ENCODE data around the gene MSANTD2. TPM values are rescaled to one million over a fixed set of nuclear protein-coding genes. Genes with fewer than 3 reads are reported as not detected.

The MSANTD2 gene
- total and polyA plus RNA-seq, 2 of the 4 experiments (the other 2 are of a cell fraction), result 5.0 to 6.0 TPM

- no peak overlapping the region for H2BK120ac ChIP-seq (ENCODE audit: low read depth, low read length)
- no peak overlapping the region for H3K4me2 ChIP-seq (ENCODE audit: low read depth, low read length)
- H4K5ac ChIP-seq (ENCODE audit: low read depth, low read length), result no peak overlapping the region
- H3K9ac ChIP-seq (ENCODE audit: low read depth, low read length), result no peak overlapping the region
- H2AFZ ChIP-seq (replicated peaks; ENCODE audit: low read length, poor library complexity), result no peak overlapping the region
- BruUV-seq (replicated peaks), result no TSS peak
- POLR2A ChIA-PET (ENCODE audit: unreplicated experiment), result no interaction called here
- H4K91ac ChIP-seq (ENCODE audit: insufficient read depth, low read depth, low read length), result no peak overlapping the region
- CTCF ChIA-PET, result interaction anchor here (0.5 to 0.6 kb wide), 2 partner anchors 20 to 71 kb away, joined by 3 to 4 read pairs; no protein-coding TSS in a partner anchor
- H2AK9ac ChIP-seq (replicated peaks; ENCODE audit: low read depth, low read length, poor library complexity), result no peak overlapping the region
- no peak overlapping the region for H4K8ac ChIP-seq (ENCODE audit: low read depth in 2 of 2, low read length in 2 of 2)
- no peaks in the 10 kb centered on the region for H3K9me1 ChIP-seq (ENCODE audit: insufficient read depth, low read length)
- H3K36me3 ChIP-seq (ENCODE audit: control insufficient read depth, insufficient read depth, low read length), result no peaks in the 10 kb centered on the region
- no peaks in the 10 kb centered on the region for H3K4me1 ChIP-seq (ENCODE audit: control insufficient read depth, insufficient read depth, low read length)
- intact Hi-C loops (cut with micrococcal nuclease) (loop anchor here (2.0 kb wide), 1 partner anchor 76 kb away; no protein-coding TSS in a partner anchor), dilution Hi-C loops (cut with HindIII; ENCODE audit: low sequenced_read_pairs, unreplicated experiment) (no loop called here), in situ Hi-C loops (cut with MboI; ENCODE audit: low sequenced_read_pairs) (loop anchor here (10.0 kb wide), 2 partner anchors 70 to 190 kb away; partner anchors contain the start of gene ESAM)
- H3K23ac ChIP-seq (ENCODE audit: low read depth, low read length), result no peak overlapping the region
- no peak overlapping the region for H2BK15ac ChIP-seq (ENCODE audit: low read depth, low read length)
- H3K27ac ChIP-seq (ENCODE audit: insufficient read depth, low read length), result no peak overlapping the region
- no peaks in the 10 kb centered on the region for H3K9me3 ChIP-seq (ENCODE audit: control insufficient read depth, insufficient read depth, low read length)
- ATAC-seq (ENCODE audit: low read depth) (no peak), DNase-seq (no peak)
- H2BK5ac ChIP-seq (ENCODE audit: low read depth, low read length, poor library complexity, severe bottlenecking), result no peak overlapping the region
- no peaks in the 10 kb centered on the region for H4K20me1 ChIP-seq (ENCODE audit: insufficient read depth, low read length)
- H3K14ac ChIP-seq (replicated peaks; ENCODE audit: low read depth, low read length), result no peak overlapping the region
- peaks cover 39% of the 10 kb centered on the region for H3K27me3 ChIP-seq (ENCODE audit: control insufficient read depth, insufficient read depth, low read length)
- TF ChIP-seq NFE2L2 (IDR thresholded peaks at IDR 0.05; ENCODE audit: low read depth, low read length) (no peak), MAZ (IDR thresholded peaks at IDR 0.05; ENCODE audit: borderline replicate concordance, low read depth, low read length) (no peak)
- TF ChIP-seq, protein P1, sequence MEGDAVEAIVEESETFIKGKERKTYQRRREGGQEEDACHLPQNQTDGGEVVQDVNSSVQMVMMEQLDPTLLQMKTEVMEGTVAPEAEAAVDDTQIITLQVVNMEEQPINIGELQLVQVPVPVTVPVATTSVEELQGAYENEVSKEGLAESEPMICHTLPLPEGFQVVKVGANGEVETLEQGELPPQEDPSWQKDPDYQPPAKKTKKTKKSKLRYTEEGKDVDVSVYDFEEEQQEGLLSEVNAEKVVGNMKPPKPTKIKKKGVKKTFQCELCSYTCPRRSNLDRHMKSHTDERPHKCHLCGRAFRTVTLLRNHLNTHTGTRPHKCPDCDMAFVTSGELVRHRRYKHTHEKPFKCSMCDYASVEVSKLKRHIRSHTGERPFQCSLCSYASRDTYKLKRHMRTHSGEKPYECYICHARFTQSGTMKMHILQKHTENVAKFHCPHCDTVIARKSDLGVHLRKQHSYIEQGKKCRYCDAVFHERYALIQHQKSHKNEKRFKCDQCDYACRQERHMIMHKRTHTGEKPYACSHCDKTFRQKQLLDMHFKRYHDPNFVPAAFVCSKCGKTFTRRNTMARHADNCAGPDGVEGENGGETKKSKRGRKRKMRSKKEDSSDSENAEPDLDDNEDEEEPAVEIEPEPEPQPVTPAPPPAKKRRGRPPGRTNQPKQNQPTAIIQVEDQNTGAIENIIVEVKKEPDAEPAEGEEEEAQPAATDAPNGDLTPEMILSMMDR (conservative IDR thresholded peaks at IDR 0.05; ENCODE audit: low read depth, low read length), result no peak
- H2AK5ac ChIP-seq (ENCODE audit: low read depth, low read length), result no peak overlapping the region
- H3K18ac ChIP-seq (ENCODE audit: low read depth, low read length), result no peak overlapping the region
- no peaks in the 10 kb centered on the region for H3K79me1 ChIP-seq (ENCODE audit: low read depth in 1 of 2, low read length in 2 of 2)
- no peak overlapping the region for H3K4ac ChIP-seq (ENCODE audit: low read depth, low read length)
- H2BK20ac ChIP-seq (ENCODE audit: low read depth, low read length), result no peak overlapping the region
- no peak overlapping the region for H3K4me3 ChIP-seq (ENCODE audit: insufficient read depth, low read depth, low read length)
- no CpG with 5 or more reads among the region's 3 CpGs for WGBS, 2 experiments (ENCODE audit: extremely low coverage in 2 of 2, insufficient read length in 1 of 2)
- H3K56ac ChIP-seq (ENCODE audit: extremely low read depth, insufficient read depth, low read length), result no peak overlapping the region
These were observed 34.4 kb upstream of the MSANTD2 start for GRCh38 chr11:124834526-124835180.
